H1 (cell line): Measurements from ENCODE around the gene MYO1G. TPM values are rescaled to one million over a fixed set of nuclear protein-coding genes. Genes with fewer than 3 reads are reported as not detected.

Source experiments
- POLR2A ChIP-seq, 2 experiments: IDR thresholded peaks; 1 replicate in 1 of 2; 2 replicates in 1 of 2; pipeline ENCODE4 v1.6.1; 2011; ENCODE audit warnings: low read depth in 2 of 2, low read length in 2 of 2, mild to moderate bottlenecking in 2 of 2; ENCODE audit errors: control extremely low read depth in 1 of 2
- SIRT6 ChIP-seq: IDR thresholded peaks from one replicate; pipeline ENCODE4 v1.7.1; 2012; ENCODE audit warnings: low read length, inconsistent platforms
- ZNF274 ChIP-seq: IDR thresholded peaks from 2 replicates; pipeline ENCODE4 v1.7.0; 2012; ENCODE audit warnings: low read length, borderline replicate concordance; ENCODE audit errors: extremely low read depth
- polyA plus RNA-seq, 7 experiments: library from polyadenylated mRNA; depleted of rRNA in 3 of 7; stranded (reverse) in 5 of 7; unstranded in 2 of 7; fragments of >200 nt in 5 of 7; fragments of 200-250 nt in 2 of 7; gene quantifications; 1 replicate in 5 of 7; 2 replicates in 1 of 7; 4 replicates in 1 of 7; pipeline versions ENCODE4 v1.2.1 to v1.2.3, GENCODE V29; 2011 to 2013; ENCODE audit warnings: missing spikeins in 2 of 7, mixed read lengths in 2 of 7
- total RNA-seq: library from RNA; stranded (reverse); fragmentation: NEBNext Ultra II Directional; extraction: Animal tissue kit (Norgen Biotek cat#: 25700); gene quantifications from 2 replicates; pipeline ENCODE4 v1.2.1, GENCODE V29; 2021

Gene MYO1G
- total and polyA plus RNA-seq, 2 of the 8 experiments (the other 6 are each of a cell fraction or from before 2014, with no cell fraction given), result 0.08 to 0.19 TPM

DNA sequence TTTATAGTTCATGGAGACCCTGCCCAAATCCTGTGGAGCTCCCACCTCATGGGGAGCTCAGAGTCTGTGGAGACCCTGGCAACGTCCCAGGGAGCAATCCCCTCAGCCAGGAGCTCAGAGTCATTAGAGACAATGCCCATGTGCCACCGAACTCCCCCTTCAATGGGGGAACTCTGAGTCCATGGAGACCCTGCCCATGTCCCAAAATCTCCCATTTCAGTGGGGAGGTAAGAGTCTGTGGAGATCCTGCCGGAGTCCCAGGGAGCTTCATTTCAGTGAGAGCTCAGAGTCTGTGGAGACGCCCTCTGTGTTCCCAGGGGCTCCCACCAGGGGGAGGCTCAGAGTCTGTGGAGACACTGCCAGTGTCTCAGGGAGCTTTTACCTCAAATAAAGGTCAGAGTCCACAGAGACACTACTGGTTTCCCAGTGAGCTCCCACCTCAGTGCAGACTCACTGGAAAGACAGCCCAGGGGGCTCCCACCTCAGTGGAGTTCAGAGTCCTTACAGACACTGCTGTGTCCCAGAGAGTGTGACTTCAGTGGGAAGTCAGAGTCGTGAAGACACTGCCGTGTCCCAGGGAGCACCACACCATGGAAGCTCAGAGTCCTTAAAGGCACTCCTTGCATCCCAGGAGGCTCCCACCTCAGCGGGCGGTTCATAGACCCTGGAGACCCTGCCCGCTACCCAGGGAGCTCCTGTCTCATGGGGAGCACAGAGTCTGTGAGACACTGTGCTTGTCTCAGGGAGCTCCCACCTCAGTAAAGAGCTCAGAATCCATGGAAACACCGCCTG is 5.0 kb downstream of the MYO1G start (continued):
- TF ChIP-seq SIRT6 (no peak), ZNF274 (no peak), POLR2A (IDR thresholded peaks at IDR 0.05; ENCODE audit: control extremely low read depth in 1 of 2, low read depth in 2 of 2, low read length in 2 of 2) (no peak)
